Heart left ventricle (tissue), 13 donors: Measurements from ENCODE around the gene MRPS5.

Source experiments
- POLR2A ChIP-seq, 2 donors: fragments of 450-650 bp; IDR thresholded peaks; one replicate each; pipeline ENCODE4 v1.6.1; 2017; ENCODE audit warnings: antibody characterized with exemption in 2 of 2, mild to moderate bottlenecking in 2 of 2, moderate library complexity in 2 of 2
- TF ChIP-seq, protein P1 (sequence below), 12 donors: fragments of 200-600 bp; sonication (generic) in 4 of 12; IDR thresholded peaks; one replicate each; pipeline versions ENCODE4 v1.5.0 to v1.8.0; 2018 to 2022; ENCODE audit warnings: antibody characterized with exemption in 12 of 12, mild to moderate bottlenecking in 5 of 12
- donor health status: ischemic (EF 13 %, LVEDD 7.1; RV severe dilation, severe dysfunction).
- donor health status: DM: no; HTN: yes; CAD: no.
- donor health status: DM: no; HTN: no; CAD: no.
- donor health status: ischemic (EF 25% LVEDD 6.9; RV normal size, moderate dysfunction).
- donor health status: ischemic (EF 25% LVEDD 5.7; RV mildly dilated, moderate dysfunction).
- donor health status: ischemic (EF 35%, LVEDD 5.7; RV mildly dilated, moderate dysfunction).
- donor health status: nonischemic (EF 11% LVEDD 7.7; RV severe dilation, severe dysfunction).
- donor health status: DM: yes; HTN: yes; CAD: no.
- donor health status: PGD.
- donor health status: ischemic (EF 29% LVEDD 5.4; RV normal size, mild dysfunction).
- donor health status: nonischemic (EF 23%, LVEDD 6.1; RV moderate dilation, normal function).

DNA sequence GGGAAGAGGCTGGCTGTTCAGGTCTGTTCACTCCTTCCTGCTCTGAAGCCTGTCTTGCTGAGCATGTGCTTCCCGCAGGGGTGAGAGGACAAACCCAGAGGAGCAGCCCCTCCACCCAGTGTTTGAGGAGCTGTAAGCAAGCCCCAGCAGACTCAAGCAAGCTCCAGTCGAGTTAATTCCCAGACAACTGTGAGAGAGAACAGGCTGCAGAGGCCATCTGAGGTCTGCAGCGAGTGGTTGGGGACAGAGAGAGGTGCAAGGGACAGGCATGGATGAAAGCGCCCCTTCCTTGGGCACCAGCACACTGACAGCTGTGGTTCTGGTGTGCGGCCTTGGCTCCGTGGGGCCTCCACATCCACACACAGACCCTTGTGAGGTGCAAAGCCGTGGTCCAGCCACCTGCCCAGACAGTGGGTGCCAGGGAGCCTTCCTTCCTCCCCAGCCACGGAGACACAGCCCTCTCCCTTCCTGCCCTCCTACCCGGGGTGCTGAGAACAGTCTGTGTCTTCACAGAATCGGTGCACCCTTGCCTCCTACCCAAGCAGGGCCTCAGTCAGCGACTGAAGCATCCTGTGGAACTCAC lies 59.9 kb downstream of the MRPS5 start:
- TF ChIP-seq, protein P1, sequence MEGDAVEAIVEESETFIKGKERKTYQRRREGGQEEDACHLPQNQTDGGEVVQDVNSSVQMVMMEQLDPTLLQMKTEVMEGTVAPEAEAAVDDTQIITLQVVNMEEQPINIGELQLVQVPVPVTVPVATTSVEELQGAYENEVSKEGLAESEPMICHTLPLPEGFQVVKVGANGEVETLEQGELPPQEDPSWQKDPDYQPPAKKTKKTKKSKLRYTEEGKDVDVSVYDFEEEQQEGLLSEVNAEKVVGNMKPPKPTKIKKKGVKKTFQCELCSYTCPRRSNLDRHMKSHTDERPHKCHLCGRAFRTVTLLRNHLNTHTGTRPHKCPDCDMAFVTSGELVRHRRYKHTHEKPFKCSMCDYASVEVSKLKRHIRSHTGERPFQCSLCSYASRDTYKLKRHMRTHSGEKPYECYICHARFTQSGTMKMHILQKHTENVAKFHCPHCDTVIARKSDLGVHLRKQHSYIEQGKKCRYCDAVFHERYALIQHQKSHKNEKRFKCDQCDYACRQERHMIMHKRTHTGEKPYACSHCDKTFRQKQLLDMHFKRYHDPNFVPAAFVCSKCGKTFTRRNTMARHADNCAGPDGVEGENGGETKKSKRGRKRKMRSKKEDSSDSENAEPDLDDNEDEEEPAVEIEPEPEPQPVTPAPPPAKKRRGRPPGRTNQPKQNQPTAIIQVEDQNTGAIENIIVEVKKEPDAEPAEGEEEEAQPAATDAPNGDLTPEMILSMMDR (IDR thresholded peaks at IDR 0.05), result no peak
- TF ChIP-seq POLR2A (IDR thresholded peaks at IDR 0.05), result no peak
